ENCODE results near the gene RNGTT. TPM values are rescaled to one million over a fixed set of nuclear protein-coding genes. Genes with fewer than 3 reads are reported as not detected.
"Not testable (repeated sequence)": the region's sequence is repeated elsewhere in the genome, so short reads cannot be mapped to it uniquely, and the experiment has no call there.

RNGTT gene
- total and polyA plus RNA-seq, 2 donors: 6.8 to 35.0 TPM

DNA sequence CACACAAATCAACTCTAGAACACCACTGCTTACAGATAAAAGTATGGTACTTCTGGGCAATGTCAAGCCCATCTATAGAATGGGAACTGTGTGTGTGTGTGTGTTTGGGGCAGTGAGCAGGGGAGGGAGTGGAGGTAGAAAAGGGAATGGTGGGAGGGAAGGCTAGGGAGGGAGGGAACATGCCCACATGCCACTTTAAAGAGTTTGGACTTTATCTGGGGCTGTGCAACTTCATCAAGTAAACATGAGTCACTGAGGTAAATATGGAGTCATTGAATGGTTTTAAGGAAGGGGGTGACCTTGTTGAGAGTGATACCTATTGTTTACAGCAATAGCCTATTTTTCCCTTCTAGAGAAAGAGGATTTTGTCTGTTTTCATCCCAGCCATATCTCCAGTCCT is 22.5 kb upstream of the RNGTT start:
- Histone ChIP-seq H3K27ac (ENCODE audit: low read depth) (no peak overlapping the region), H3K36me3 (ENCODE audit: insufficient read depth) (no peaks in the 10 kb centered on the region), H3K4me1 (ENCODE audit: insufficient read depth) (no peaks in the 10 kb centered on the region), H3K4me3 (ENCODE audit: low read depth, low read length) (no peak overlapping the region)
- no peak for DNase-seq (ENCODE audit: extremely low spot score)

DNA sequence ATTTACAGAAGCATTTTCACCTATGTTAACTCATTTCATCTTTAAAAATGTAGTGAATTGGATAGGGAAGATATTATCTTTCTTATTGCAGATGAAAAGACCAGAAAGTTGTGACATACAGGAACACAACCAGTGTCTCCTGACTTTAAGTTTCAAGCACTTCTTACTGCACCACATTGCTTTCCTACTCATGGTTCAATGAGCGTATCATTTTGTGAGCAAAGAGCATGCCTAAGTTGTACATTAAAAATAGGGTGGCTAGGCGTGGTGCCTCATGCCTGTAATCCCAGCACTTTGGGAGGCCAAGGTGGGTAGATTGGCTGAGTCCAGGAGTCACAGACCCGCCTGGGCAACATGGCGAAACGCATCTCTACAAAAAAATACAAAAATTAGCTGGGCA is 21.2 kb upstream of the RNGTT start:
- DNase-seq (ENCODE audit: extremely low spot score): no peak
- Histone ChIP-seq H3K27ac (ENCODE audit: low read depth) (no peak overlapping the region), H3K4me1 (ENCODE audit: insufficient read depth) (no peaks in the 10 kb centered on the region), H3K36me3 (ENCODE audit: insufficient read depth) (no peaks in the 10 kb centered on the region), H3K4me3 (ENCODE audit: low read depth, low read length) (no peak overlapping the region)
- whole genome bisulfite sequencing: 91% methylated on average over 5 of the region's 5 CpGs

DNA sequence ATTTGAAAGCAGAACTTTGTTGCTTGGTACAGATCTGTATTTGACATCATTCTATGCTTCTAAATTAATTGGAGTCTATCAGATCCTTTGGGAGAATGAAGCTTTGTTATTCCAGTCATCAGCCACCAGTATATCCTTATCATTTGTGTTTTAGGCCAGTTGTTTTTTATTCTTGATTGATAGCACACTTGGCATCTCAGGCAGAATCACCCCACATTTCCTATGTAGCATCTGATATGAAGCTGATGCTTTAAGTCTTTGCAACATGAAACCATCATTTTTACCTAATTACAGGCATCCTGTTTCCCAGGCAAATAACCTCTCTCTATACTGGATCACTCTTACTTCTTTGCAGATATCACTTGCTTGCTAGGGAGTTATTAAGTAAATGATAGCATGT is 20.7 kb upstream of the RNGTT start:
- no peak overlapping the region for H3K4me3 ChIP-seq (ENCODE audit: low read depth, low read length)
- DNase-seq (ENCODE audit: extremely low spot score): no peak
- H3K4me1 ChIP-seq (ENCODE audit: insufficient read depth): no peaks in the 10 kb centered on the region
- H3K27ac ChIP-seq (ENCODE audit: low read depth): no peak overlapping the region
- H3K36me3 ChIP-seq (ENCODE audit: insufficient read depth): no peaks in the 10 kb centered on the region

DNA sequence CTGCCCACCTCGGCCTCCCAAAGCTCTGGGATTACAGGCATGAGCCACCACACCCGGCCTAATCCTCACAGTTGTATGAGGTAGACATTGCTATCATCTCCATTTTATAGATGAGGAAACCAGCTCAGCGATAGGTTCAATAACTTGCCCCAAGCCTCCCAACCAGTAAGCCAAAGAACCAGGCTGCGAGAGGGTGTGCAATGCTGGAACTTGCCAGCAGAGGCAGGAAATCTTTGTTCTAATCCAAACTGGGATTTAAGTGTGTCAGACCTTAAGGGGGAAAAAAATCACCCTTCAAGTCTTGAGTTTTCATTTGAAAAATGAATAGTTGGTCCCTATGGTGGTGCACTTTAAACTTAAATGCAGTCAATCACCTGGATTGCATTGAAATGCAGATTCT is 20.1 kb upstream of the RNGTT start:
- no peak for DNase-seq (ENCODE audit: extremely low spot score)
- no peak overlapping the region for H3K27ac ChIP-seq (ENCODE audit: low read depth)
- H3K36me3 ChIP-seq (ENCODE audit: insufficient read depth): no peaks in the 10 kb centered on the region
- H3K4me3 ChIP-seq (ENCODE audit: low read depth, low read length): no peak overlapping the region
- 68% methylated on average over 4 of the region's 4 CpGs for WGBS
- no peaks in the 10 kb centered on the region for H3K4me1 ChIP-seq (ENCODE audit: insufficient read depth)

DNA sequence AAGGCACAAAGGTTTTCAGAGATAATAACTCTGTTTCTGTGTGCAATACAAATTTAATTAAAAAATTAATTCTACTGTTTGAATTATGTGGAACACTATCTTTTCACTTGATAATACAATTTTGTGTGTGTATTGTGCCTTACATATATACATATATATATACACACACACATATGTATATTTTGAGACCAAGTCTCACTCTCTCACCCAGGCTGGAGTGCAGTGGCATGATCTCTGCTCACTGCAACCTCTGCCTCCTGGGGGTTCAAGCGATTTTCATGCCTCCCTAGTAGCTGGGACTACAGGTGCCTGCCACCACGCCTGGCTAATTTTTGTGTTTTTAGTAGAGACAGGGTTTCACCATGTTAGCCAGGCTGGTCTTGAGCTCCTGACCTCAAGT is 19.7 kb upstream of the RNGTT start:
- not testable (repeated sequence) for H3K4me3 ChIP-seq (ENCODE audit: low read depth, low read length); H3K27ac ChIP-seq (ENCODE audit: low read depth); H3K36me3 ChIP-seq (ENCODE audit: insufficient read depth); DNase-seq (ENCODE audit: extremely low spot score); H3K4me1 ChIP-seq (ENCODE audit: insufficient read depth)
- WGBS: 88% methylated on average over 2 of the region's 2 CpGs

DNA sequence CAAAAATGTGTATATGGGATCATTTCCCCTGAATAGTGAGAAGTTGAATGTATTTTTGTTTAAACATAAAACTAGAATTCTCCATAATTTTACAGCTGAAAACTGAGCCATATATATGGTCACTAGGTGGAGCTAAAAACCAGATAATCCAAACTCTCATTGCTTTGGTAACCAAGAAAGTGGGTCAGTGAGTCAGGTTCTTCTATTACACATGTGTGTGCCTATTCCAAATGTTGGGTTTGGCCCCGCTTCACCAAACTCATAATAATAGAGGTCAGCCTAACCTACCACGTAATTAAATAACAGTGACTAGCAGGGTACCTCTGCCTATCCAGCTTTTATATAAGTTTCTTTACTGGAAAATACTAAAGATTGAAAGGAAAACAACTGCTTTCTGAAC is 19.3 kb upstream of the RNGTT start:
- Histone ChIP-seq H3K4me3 (ENCODE audit: low read depth, low read length) (no peak overlapping the region), H3K36me3 (ENCODE audit: insufficient read depth) (no peaks in the 10 kb centered on the region), H3K4me1 (ENCODE audit: insufficient read depth) (no peaks in the 10 kb centered on the region), H3K27ac (ENCODE audit: low read depth) (no peak overlapping the region)
- 2% methylated on average over 2 of the region's 2 CpGs for WGBS
- DNase-seq (ENCODE audit: extremely low spot score): no peak

DNA sequence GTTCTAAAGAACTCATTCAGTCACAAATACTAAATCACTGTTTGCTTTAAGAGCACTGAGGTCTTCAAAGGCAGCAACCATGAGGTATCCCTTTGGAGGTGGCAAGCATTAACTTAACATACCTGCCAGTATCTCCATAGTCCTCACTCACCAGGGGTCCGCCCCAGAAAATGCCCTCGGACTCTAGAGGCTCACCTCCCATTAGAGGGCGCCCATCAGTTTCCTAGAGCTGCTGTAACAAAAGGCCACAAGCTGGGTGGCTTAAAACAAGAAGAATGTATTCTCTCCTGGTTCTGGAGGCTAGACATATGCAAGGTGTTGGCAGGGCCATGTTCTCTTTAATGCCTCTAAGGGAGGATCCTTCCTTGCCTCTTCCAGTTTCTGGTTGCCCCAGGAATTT is 12.0 kb upstream of the RNGTT start:
- no peak overlapping the region for H3K4me3 ChIP-seq (ENCODE audit: low read depth, low read length)
- no peak overlapping the region for H3K27ac ChIP-seq (ENCODE audit: low read depth)
- H3K36me3 ChIP-seq (ENCODE audit: insufficient read depth): no peaks in the 10 kb centered on the region
- no peak for DNase-seq (ENCODE audit: extremely low spot score)
- no peaks in the 10 kb centered on the region for H3K4me1 ChIP-seq (ENCODE audit: insufficient read depth)
- WGBS: 59% methylated on average over 3 of the region's 3 CpGs

DNA sequence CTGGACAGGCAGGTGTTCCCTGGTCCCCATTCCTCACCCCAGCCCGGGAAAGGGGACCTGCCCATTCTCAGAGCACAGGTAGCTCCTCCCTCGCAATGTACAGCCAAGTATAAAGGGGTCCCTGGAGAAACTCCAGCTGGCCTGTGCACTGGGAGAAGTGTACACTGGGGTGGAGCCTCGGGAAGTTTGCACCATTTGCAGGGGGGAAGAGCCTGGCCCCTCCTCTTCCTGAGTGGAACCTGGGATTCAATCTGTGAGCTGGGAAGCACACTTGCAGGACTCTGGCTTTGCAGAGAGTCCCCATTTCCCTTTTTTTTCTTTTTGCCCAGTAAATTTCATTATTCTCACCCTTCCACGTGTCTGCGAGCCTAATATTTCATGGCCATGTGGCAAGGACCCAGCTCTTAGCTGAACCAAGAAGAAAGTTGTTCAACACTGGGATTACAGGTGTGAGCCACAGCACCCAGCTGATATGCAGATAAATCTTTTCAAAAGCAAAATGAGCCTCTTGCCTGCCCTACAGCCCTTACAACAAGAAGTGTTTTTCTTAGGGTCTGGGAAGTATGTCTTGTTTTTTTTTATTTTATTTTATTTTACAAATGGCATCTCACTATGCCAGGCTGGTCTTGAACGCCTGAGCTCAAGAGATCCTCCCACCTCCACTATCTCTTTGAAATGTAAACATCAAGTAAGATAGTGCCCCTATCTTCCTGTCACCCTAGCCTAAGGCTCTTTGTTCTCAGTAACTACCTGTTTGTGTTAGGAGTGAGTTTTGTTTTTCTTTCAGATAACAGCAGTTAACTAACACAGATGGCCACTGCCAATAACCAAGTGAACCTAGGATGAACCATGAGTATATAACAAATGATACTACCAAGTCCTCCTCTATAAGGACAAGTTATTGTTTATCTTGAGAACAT is 9.3 kb upstream of the RNGTT start:
- 29% methylated on average over 6 of the region's 6 CpGs for WGBS
- Histone ChIP-seq H3K36me3 (ENCODE audit: insufficient read depth) (no peaks in the 10 kb centered on the region), H3K4me1 (ENCODE audit: insufficient read depth) (no peaks in the 10 kb centered on the region), H3K4me3 (ENCODE audit: low read depth, low read length) (no peak overlapping the region), H3K27ac (ENCODE audit: low read depth) (no peak overlapping the region)
- DNase-seq (ENCODE audit: extremely low spot score): no peak

DNA sequence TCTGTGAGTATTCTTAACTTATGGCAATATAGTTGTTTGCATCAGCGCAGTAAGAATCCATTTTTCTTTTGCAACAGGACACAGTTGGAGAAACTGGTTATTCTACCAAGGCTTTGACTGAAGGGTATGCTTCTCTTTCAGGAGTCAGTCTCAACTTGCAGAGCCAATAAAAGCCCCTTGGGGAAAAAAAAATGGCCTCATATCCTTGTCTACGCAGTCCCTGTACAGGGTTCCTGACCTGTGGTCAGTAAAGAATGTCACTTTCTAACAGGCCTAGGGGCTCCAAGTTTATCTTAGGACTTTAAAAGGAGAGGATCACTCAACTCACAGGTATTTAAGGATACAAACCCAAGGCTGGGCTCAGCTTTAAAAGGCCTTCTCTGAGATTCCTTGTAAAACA is 6.9 kb upstream of the RNGTT start:
- no peak overlapping the region for H3K27ac ChIP-seq (ENCODE audit: low read depth)
- no peak for DNase-seq (ENCODE audit: extremely low spot score)
- WGBS: 77% methylated on average over 2 of the region's 2 CpGs
- H3K4me1 ChIP-seq (ENCODE audit: insufficient read depth): no peaks in the 10 kb centered on the region
- H3K4me3 ChIP-seq (ENCODE audit: low read depth, low read length): no peak overlapping the region
- H3K36me3 ChIP-seq (ENCODE audit: insufficient read depth): no peaks in the 10 kb centered on the region

DNA sequence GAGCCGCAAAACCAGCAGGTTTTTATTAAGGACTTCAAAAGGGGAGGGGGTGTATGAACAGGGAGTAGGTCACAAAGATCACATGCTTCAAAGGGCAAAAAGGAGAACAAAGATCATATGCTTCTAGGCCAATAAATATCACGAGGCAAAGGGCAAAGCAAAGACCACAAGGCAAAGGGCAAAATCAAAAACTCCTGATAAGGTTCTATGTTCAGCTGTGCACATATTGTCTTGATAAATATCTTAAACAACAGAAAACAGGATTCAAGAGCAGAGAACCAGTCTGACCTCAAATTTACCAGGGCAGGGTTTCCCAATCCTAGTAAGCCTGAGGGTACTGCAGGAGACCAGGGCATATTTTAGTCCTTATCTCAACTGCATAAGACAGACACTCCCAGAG is 5.8 kb upstream of the RNGTT start:
- 70% methylated on average over 2 of the region's 2 CpGs for WGBS
- not testable (repeated sequence) for H3K4me3 ChIP-seq (ENCODE audit: low read depth, low read length); H3K4me1 ChIP-seq (ENCODE audit: insufficient read depth); H3K36me3 ChIP-seq (ENCODE audit: insufficient read depth); DNase-seq (ENCODE audit: extremely low spot score); H3K27ac ChIP-seq (ENCODE audit: low read depth)

DNA sequence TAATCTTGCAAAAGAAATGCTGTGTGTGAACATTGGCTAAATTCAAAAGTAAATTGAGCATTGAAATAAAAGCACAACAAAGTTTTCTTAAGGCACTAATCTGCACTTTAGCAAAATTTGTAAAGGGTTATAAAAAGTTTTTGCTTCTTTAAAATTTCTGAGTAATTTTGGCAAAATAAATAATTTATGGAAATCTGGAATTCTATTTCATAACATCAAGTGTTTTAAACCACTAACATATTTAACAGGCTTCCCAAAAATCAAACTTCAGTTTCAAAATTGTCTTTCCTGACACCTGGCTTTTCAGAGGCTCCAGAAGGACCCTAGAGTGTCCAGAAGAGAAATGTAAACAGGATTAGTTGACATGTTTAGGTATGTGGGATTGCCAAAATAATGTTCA is 4.5 kb upstream of the RNGTT start:
- no peaks in the 10 kb centered on the region for H3K4me1 ChIP-seq (ENCODE audit: insufficient read depth)
- H3K36me3 ChIP-seq (ENCODE audit: insufficient read depth): no peaks in the 10 kb centered on the region
- H3K4me3 ChIP-seq (ENCODE audit: low read depth, low read length): no peak overlapping the region
- no peak overlapping the region for H3K27ac ChIP-seq (ENCODE audit: low read depth)
- no peak for DNase-seq (ENCODE audit: extremely low spot score)

DNA sequence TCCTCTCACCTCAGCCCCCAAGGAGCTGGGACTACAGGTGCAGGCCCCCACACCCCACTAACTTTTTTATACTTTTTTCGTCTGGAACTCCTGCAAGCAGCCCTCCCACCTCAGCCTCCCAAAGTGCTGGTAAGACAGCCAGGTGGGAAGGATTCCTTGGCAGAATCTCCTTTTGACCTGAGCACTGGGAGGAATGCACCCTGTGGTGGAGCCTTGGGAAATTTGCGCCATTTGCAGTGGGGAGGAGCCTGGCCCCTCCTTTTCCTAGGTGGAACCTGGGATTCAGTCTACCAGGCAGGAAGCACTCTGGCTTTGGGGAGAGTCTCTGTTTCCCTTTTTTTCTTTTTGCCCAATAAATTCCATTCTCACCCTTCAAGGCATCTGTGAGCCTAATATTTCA is 2.3 kb upstream of the RNGTT start:
- no peaks in the 10 kb centered on the region for H3K4me1 ChIP-seq (ENCODE audit: insufficient read depth)
- no peak overlapping the region for H3K27ac ChIP-seq (ENCODE audit: low read depth)
- no peak overlapping the region for H3K4me3 ChIP-seq (ENCODE audit: low read depth, low read length)
- H3K36me3 ChIP-seq (ENCODE audit: insufficient read depth): no peaks in the 10 kb centered on the region
- WGBS: 83% methylated on average over 2 of the region's 2 CpGs
- DNase-seq (ENCODE audit: extremely low spot score): no peak

DNA sequence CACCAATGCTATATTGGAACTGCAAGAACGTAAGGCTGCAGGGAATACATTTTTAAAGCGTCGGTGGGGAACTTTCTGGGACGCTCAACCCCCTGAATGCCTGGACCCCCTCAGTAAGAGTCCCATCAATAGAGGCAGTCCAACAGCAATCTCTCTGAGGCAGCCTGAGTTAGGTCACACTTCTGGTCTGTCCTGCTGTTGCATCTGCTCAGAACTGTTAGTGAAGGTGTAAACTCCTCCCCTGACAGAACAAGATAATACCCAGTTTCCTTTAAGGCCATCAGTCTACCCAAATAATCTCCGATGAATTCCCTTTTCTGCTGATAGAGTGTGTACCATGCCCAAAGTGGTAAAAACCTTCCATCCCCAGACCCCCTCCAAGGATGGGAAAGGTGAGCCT is 1.1 kb upstream of the RNGTT start:
- no peak overlapping the region for H3K4me3 ChIP-seq (ENCODE audit: low read depth, low read length)
- DNase-seq (ENCODE audit: extremely low spot score): no peak
- no peak overlapping the region for H3K27ac ChIP-seq (ENCODE audit: low read depth)
- H3K4me1 ChIP-seq (ENCODE audit: insufficient read depth): no peaks in the 10 kb centered on the region
- H3K36me3 ChIP-seq (ENCODE audit: insufficient read depth): no peaks in the 10 kb centered on the region
- 43% methylated on average over 5 of the region's 5 CpGs for WGBS

DNA sequence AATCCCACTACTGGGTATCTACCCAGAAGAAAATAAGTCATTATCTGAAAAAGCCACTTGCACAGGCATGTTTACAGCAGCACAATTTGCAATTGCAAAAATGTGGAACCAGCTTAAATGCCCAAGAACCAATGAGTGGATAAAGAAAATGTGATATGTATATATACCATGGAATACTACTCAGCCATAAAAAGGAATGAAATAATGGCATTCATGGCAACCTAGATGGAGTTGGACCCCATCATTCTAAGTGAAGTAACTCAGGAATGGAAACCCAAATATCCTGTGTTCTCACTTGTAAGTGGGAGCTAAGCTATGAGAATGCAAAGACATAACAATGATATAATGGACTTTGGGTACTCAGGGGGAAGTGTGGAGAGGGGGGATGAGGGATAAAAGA is 4.6 kb downstream of the RNGTT start:
- DNase-seq (ENCODE audit: extremely low spot score): no peak
- Histone ChIP-seq H3K36me3 (ENCODE audit: insufficient read depth) (no peaks in the 10 kb centered on the region), H3K4me3 (ENCODE audit: low read depth, low read length) (no peak overlapping the region), H3K4me1 (ENCODE audit: insufficient read depth) (no peaks in the 10 kb centered on the region), H3K27ac (ENCODE audit: low read depth) (no peak overlapping the region)
